GM12874 (cell line): ENCODE results near the gene CSRNP3.

Source experiments
- CTCF ChIP-seq: IDR thresholded peaks from 2 replicates; pipeline ENCODE4 v1.5.1; 2011; ENCODE audit warnings: low read depth, mild to moderate bottlenecking, control low read depth, low read length, moderate library complexity; ENCODE audit not compliant: insufficient read depth

Gene CSRNP3

GRCh38 chr2:165434865-165435496 is 34.5 kb upstream of the CSRNP3 start:
- no peak for TF ChIP-seq CTCF

GRCh38 chr2:165435611-165436010 is 33.9 kb upstream of the CSRNP3 start:
- TF ChIP-seq CTCF = no peak

GRCh38 chr2:165436559-165436958 is 32.9 kb upstream of the CSRNP3 start:
- TF ChIP-seq CTCF = no peak

- TF ChIP-seq CTCF = no peak
Measured at GRCh38 chr2:165440367-165440766, 29.1 kb upstream of the CSRNP3 start.

- no peak for TF ChIP-seq CTCF
Measured at GRCh38 chr2:165443511-165443910, 26.0 kb upstream of the CSRNP3 start.

- no peak for TF ChIP-seq CTCF
Measured at GRCh38 chr2:165448406-165448805, 21.1 kb upstream of the CSRNP3 start.

- no peak for TF ChIP-seq CTCF
Measured at GRCh38 chr2:165450156-165450555, 19.3 kb upstream of the CSRNP3 start.
